Esophagus squamous epithelium (tissue), 5 donors: ENCODE measurements around the gene ALDH2. TPM values are rescaled to one million over a fixed set of nuclear protein-coding genes. Genes with fewer than 3 reads are reported as not detected.

Source experiments
- DNase-seq: peaks from one replicate; lab custom pipeline; 2025; lab: John Stamatoyannopoulos, UW
- H3K27ac ChIP-seq, 4 donors: fragments of 200-600 bp; sonication (generic); one replicate each; pipeline ENCODE4 v1.5.1; 2016 to 2019; ENCODE audit warnings: mild to moderate bottlenecking in 1 of 4
- H3K27me3 ChIP-seq, 4 donors: fragments of 200-600 bp; sonication (generic); 1 replicate in 3 of 4; 2 replicates in 1 of 4; pipeline versions ENCODE4 v1.5.1 to v1.6.0; 2017 to 2021; ENCODE audit warnings: antibody characterized with exemption in 1 of 4
- H3K36me3 ChIP-seq, 3 donors: fragments of 200-600 bp; sonication (generic); one replicate each; pipeline ENCODE4 v1.5.1; 2016 to 2019
- H3K4me1 ChIP-seq, 3 donors: fragments of 200-600 bp; sonication (generic); one replicate each; pipeline ENCODE4 v1.5.1; 2017 to 2019
- H3K4me3 ChIP-seq, 4 donors: fragments of 200-600 bp; sonication (generic); 1 replicate in 3 of 4; 2 replicates in 1 of 4; pipeline ENCODE4 v1.5.1; 2016 to 2019; ENCODE audit warnings: mild to moderate bottlenecking in 2 of 4, moderate library complexity in 1 of 4
- H3K9me3 ChIP-seq, 3 donors: fragments of 200-600 bp; sonication (generic); one replicate each; pipeline ENCODE4 v1.5.1; 2016 to 2019
- POLR2A ChIP-seq, 4 donors: fragments of 450-650 bp; IDR thresholded peaks; one replicate each; pipeline ENCODE4 v1.6.1; 2017; ENCODE audit warnings: antibody characterized with exemption in 4 of 4, mild to moderate bottlenecking in 4 of 4, moderate library complexity in 3 of 4
- WGBS, 2 donors: methylation state at CpG; one replicate each; pipeline ENCODE4 v1.1.5; 2018; 5-methylcytosine and 5-hydroxymethylcytosine counted together
- intact Hi-C: fragments of 100-400 bp; cut with DNase I; formaldehyde crosslinking; loops from one replicate; pipeline ENCODE4 v1.15.0; 2022
- total RNA-seq, 4 donors: library from RNA; depleted of rRNA; stranded (reverse); fragments of >200 nt; gene quantifications; one replicate each; pipeline ENCODE4 v1.1.0, GENCODE V29; 2016
- TF ChIP-seq, protein P1 (sequence below), 6 experiments: fragments of 450-650 bp in 4 of 6; fragments of 200-600 bp in 2 of 6; sonication (generic) in 2 of 6; IDR thresholded peaks; one replicate each; pipeline ENCODE4 v1.5.1; 2016 to 2019; ENCODE audit warnings: antibody characterized with exemption in 6 of 6, mild to moderate bottlenecking in 4 of 6, moderate library complexity in 4 of 6
- donor health status: DM: yes; HTN: yes; CAD: no.

Gene ALDH2
- total RNA-seq, 4 donors from 2014 or later, result 71.8 to 169 (median 104) TPM

DNA sequence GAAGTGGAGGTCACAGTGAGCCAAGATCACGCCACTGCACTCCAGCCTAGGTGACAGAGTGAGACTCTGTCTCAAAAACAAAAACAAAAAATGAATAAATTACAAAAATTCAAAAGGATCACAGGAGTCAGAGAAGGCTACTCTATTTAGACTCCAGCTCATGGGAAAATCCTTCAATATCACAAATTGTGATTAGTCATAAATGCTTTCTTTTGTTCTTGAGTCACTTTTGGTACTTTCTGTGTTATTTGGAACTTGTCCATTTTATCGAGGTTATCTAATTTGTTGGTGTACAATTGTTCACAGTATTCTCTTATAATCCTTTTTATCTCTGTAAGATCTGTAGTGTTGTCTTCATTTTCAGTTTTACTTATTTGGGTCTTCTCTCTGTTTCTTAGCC, 18.9 kb downstream of the ALDH2 start:
- no peak for TF ChIP-seq POLR2A (IDR thresholded peaks at IDR 0.05)
- TF ChIP-seq, protein P1, sequence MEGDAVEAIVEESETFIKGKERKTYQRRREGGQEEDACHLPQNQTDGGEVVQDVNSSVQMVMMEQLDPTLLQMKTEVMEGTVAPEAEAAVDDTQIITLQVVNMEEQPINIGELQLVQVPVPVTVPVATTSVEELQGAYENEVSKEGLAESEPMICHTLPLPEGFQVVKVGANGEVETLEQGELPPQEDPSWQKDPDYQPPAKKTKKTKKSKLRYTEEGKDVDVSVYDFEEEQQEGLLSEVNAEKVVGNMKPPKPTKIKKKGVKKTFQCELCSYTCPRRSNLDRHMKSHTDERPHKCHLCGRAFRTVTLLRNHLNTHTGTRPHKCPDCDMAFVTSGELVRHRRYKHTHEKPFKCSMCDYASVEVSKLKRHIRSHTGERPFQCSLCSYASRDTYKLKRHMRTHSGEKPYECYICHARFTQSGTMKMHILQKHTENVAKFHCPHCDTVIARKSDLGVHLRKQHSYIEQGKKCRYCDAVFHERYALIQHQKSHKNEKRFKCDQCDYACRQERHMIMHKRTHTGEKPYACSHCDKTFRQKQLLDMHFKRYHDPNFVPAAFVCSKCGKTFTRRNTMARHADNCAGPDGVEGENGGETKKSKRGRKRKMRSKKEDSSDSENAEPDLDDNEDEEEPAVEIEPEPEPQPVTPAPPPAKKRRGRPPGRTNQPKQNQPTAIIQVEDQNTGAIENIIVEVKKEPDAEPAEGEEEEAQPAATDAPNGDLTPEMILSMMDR (IDR thresholded peaks at IDR 0.05), result no peak
- peaks cover 16 to 99% (median 71%) of the 10 kb centered on the region in 3 donors for H3K36me3 ChIP-seq
- WGBS, 2 donors, result 41 to 69% methylated on average over 2 of the region's 2 CpGs
- H3K4me1 ChIP-seq, result peaks cover 0 to 25% (median 0%) of the 10 kb centered on the region in 3 donors
- H3K9me3 ChIP-seq, result no peaks in the 10 kb centered on the region
- intact Hi-C loops, result no loop called here
- DNase-seq, result no peak
- H3K27ac ChIP-seq, result no peak overlapping the region
- H3K27me3 ChIP-seq, result no peaks in the 10 kb centered on the region
- no peak overlapping the region for H3K4me3 ChIP-seq

DNA sequence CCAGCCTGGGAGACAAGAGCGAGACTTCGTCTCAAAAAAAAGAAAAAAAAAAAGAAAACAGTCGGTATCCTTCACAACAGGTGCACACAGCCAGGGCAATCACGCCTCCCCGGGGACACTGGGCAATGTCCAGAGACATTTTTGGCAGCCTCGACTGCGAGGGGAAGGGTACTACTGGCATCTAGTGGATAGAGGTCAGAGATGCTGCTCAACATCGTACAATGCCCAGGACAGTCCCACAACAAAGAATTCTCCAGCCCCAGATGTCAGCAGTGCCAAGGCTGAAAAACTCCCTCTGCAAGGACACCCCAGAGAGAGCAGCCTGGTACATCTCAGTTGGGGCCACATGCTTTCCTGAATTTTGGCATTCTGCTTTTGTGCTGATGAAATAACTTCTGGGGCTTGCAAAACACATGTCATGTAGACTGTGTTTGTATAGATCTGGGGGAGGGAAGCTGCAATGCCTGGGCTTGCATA, 21.5 kb downstream of the ALDH2 start:
- Histone ChIP-seq H3K9me3 (no peaks in the 10 kb centered on the region), H3K27ac (peak overlapping the region in 1 of 4 donors; percentile 33), H3K4me3 (no peak overlapping the region), H3K36me3 (peaks cover 17 to 100% (median 76%) of the 10 kb centered on the region in 3 donors), H3K4me1 (peaks cover 4 to 35% (median 8%) of the 10 kb centered on the region in 3 donors), H3K27me3 (no peaks in the 10 kb centered on the region)
- DNase-seq, result no peak
- TF ChIP-seq, protein P1 (IDR thresholded peaks at IDR 0.05), result peak in 3 of 6 experiments; percentile 12 to 29 (median 24)
- TF ChIP-seq POLR2A (IDR thresholded peaks at IDR 0.05), result no peak
- intact Hi-C loops, result no loop called here
- WGBS, 2 donors, result 44 to 62% methylated on average over 8 of the region's 8 CpGs

DNA sequence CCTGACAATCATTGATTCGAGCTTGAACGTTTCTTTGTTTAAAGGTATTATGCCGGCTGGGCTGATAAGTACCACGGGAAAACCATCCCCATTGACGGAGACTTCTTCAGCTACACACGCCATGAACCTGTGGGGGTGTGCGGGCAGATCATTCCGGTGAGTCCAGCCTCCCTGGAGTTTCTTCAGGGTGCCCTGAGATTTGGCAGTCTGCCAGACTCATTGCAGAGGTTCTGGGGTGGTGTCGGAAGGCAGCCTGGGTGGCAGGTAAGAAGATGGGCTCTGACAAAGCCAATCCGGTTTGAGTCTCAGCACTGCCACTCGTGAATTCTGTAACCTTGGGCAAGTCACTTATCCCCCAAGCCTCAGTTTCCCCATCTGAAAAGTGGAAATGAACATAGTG, 23.0 kb downstream of the ALDH2 start:
- no peak for TF ChIP-seq POLR2A (IDR thresholded peaks at IDR 0.05)
- TF ChIP-seq, protein P1 (IDR thresholded peaks at IDR 0.05), result no peak
- Histone ChIP-seq H3K27me3 (no peaks in the 10 kb centered on the region), H3K27ac (no peak overlapping the region), H3K36me3 (peaks cover 5 to 100% (median 72%) of the 10 kb centered on the region in 3 donors), H3K4me1 (peaks cover 4 to 35% (median 8%) of the 10 kb centered on the region in 3 donors), H3K4me3 (no peak overlapping the region), H3K9me3 (no peaks in the 10 kb centered on the region)
- no peak for DNase-seq
- intact Hi-C loops, result no loop called here
- 80 to 85% methylated on average over 5 to 10 of the region's 11 CpGs for WGBS, 2 donors

DNA sequence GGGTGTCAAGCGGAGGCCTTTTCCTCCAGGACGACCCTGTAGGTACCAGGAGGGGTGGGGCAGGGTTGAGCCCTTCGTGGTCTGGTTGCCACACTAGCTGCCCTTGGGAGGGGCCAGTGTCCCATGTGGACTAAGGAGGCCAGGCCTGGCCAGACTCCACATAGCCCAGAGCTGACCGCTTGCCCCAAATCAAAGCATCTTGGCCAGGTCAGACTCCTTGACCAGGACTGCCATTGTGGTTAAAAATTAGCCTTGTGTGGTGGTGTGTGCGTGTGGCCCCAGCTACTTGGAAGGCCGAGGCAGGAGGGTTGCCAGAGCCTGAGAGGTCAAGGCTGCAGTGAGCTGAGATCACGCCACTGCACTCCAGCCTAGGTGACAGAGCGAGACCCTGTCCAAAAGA, 24.8 kb downstream of the ALDH2 start:
- Histone ChIP-seq H3K36me3 (peaks cover 5 to 100% (median 76%) of the 10 kb centered on the region in 3 donors), H3K4me3 (no peak overlapping the region), H3K27me3 (no peaks in the 10 kb centered on the region), H3K9me3 (no peaks in the 10 kb centered on the region), H3K27ac (peak overlapping the region; percentile 20 to 63 (median 54)), H3K4me1 (peaks cover 4 to 29% (median 8%) of the 10 kb centered on the region in 3 donors)
- DNase-seq, result no peak
- no peak for TF ChIP-seq POLR2A (IDR thresholded peaks at IDR 0.05)
- TF ChIP-seq, protein P1 (IDR thresholded peaks at IDR 0.05), result no peak
- intact Hi-C loops, result no loop called here
- 83 to 93% methylated on average over 2 to 4 of the region's 8 CpGs for WGBS, 2 donors

DNA sequence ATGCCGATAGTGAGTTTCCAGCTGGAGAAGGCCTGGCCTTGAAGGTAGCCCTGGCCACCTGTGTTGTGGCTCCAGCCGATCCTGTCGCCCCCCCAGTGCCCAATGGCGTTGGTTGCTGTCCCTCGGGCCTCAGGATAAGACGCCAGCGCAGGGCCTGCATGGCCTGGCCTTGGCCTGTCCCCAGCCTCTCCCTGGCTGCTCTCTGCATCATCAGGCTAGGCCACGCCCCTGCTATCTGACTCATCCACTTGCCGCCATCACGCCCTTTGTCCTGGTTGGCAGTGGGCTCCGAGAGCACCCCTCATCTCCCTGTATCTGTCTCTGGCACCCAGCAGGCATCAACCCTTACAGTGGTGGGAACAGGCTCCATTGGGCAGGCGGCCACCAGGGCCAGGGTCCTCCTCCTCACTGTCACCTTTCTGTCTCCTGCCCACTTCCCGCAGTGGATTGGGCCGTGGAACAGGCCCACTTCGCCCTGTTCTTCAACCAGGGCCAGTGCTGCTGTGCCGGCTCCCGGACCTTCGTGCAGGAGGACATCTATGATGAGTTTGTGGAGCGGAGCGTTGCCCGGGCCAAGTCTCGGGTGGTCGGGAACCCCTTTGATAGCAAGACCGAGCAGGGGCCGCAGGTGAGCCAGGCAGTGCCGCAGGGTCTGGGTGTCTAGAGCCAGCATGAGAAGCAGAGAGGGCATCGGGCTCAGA, 25.6 kb downstream of the ALDH2 start:
- peaks cover 5 to 100% (median 75%) of the 10 kb centered on the region in 3 donors for H3K36me3 ChIP-seq
- no peak for DNase-seq
- intact Hi-C loops, result no loop called here
- H3K4me1 ChIP-seq, result peaks cover 4 to 28% (median 8%) of the 10 kb centered on the region in 3 donors
- H3K27ac ChIP-seq, result peak overlapping the region; percentile 20 to 63 (median 54)
- no peaks in the 10 kb centered on the region for H3K9me3 ChIP-seq
- no peak overlapping the region for H3K4me3 ChIP-seq
- no peaks in the 10 kb centered on the region for H3K27me3 ChIP-seq
- 70 to 76% methylated on average over 2 to 8 of the region's 27 CpGs for WGBS, 2 donors
- no peak for TF ChIP-seq POLR2A (IDR thresholded peaks at IDR 0.05)
- TF ChIP-seq, protein P1 (IDR thresholded peaks at IDR 0.05), result no peak
